Measurements from ENCODE around the gene STK32C.

- TF ChIP-seq CTCF (IDR thresholded peaks at IDR 0.05), result no peak
- TF ChIP-seq POLR2A (IDR thresholded peaks at IDR 0.05), result no peak
These were observed 2.8 kb downstream of the STK32C start for GRCh38 chr10:132304756-132305509.

Measured in right lobe of liver (tissue), 4 donors.